Activated CD8-positive, alpha-beta memory T cell treated with anti-CD3 and anti-CD28 coated beads for 36 hours (primary cell): Measurements from ENCODE around the gene AMHR2. TPM values are rescaled to one million over a fixed set of nuclear protein-coding genes. Genes with fewer than 3 reads are reported as not detected.
"Not testable (repeated sequence)": the region's sequence is repeated elsewhere in the genome, so short reads cannot be mapped to it uniquely, and the experiment has no call there.

ENCODE experiments used
- CTCF ChIA-PET: fragments of 350-600 bp; sonication (Branson Sonifier 250); formaldehyde crosslinking; loops from one replicate; lab custom pipeline; 2021; ENCODE audit warnings: antibody characterized with exemption; lab: Charles Lee
- POLR2A ChIA-PET: fragments of 350-600 bp; sonication (Branson Sonifier 250); formaldehyde crosslinking; loops from one replicate; lab custom pipeline; 2021; ENCODE audit warnings: antibody characterized with exemption; lab: Charles Lee
- total RNA-seq, 2 experiments: library from RNA; stranded (reverse); gene quantifications; one replicate each; pipeline ENCODE4 v1.2.3, GENCODE V29; 2021

Gene AMHR2
- not detected for total RNA-seq

DNA sequence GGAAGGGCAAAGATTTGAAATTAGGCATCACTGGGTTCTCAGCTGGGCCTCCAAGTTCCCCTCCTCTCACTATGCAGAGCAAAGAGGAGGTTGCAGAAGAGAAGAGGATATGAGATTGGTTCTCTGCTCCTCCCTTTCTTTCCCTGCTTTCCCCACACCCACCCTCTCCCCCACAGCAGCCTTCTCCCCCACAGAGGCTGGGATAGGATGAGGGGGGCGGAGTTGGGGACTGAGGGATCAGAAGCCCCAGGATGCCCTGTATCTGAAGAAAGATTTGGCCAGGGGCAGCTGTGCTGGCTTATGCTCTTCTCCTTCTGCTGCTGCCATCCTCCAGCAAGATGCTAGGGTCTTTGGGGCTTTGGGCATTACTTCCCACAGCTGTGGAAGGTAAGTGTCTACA, at the start of gene AMHR2:
TSS of gene AMHR2 (plus strand) at position 259 of the 400 bp plus-strand sequence. CDS start at position 339, 80 bp downstream.
- ChIA-PET POLR2A (no interaction called here), CTCF (interaction anchor here (0.7 to 4.4 kb wide), 4 partner anchors 17 to 88 kb away, joined by 3 to 49 read pairs (median 6); no protein-coding TSS in a partner anchor)

- CTCF ChIA-PET = interaction anchor here (1.3 kb wide), 1 partner anchor 20 kb away, joined by 3 read pairs; no protein-coding TSS in a partner anchor
- POLR2A ChIA-PET = not testable (repeated sequence)
These were observed 49.4 kb upstream of the AMHR2 start for GRCh38 chr12:53374277-53374676.

GRCh38 chr12:53376747-53377146, 46.9 kb upstream of the AMHR2 start:
- CTCF ChIA-PET = interaction anchor here (0.5 kb wide), 1 partner anchor 221 kb away, joined by 3 read pairs; no protein-coding TSS in a partner anchor
- POLR2A ChIA-PET = no interaction called here

DNA sequence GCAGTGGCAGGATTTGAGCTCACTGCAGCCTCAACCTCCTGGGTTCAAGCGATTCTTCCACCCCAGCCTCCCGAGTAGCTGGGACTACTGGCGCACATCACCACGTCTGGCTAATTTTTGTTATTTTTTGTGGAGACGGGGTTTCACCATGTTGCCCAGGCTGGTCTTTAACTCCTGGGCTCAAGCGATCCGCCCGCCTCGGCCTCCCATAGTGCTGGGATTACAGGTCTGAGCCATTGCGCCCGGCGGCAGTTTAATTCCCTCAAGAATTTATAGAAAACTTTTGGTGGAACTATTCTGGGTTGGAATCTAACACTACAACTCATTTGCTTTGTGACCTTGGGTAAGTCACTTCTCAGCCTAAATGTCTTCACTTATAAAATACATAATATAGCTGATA, 45.4 kb upstream of the AMHR2 start:
- ChIA-PET CTCF (interaction anchor here (0.9 to 1.9 kb wide), 3 partner anchors 26 to 54 kb away, joined by 3 to 7 read pairs (median 6); no protein-coding TSS in a partner anchor), POLR2A (interaction anchor here (1.7 kb wide), 1 partner anchor 53 kb away, joined by 4 read pairs; no protein-coding TSS in a partner anchor)

GRCh38 chr12:53378724-53379388, 44.8 kb upstream of the AMHR2 start:
- CTCF ChIA-PET = interaction anchor here (0.8 to 1.9 kb wide), 10 partner anchors 26 to 219 kb away, joined by 3 to 7 read pairs (median 3); partner anchors contain the start of genes AAAS, ESPL1, MYG1 and TARBP2
- POLR2A ChIA-PET = interaction anchor here (1.1 to 1.7 kb wide), 2 partner anchors 54 to 58 kb away, joined by 4 to 6 read pairs; no protein-coding TSS in a partner anchor

DNA sequence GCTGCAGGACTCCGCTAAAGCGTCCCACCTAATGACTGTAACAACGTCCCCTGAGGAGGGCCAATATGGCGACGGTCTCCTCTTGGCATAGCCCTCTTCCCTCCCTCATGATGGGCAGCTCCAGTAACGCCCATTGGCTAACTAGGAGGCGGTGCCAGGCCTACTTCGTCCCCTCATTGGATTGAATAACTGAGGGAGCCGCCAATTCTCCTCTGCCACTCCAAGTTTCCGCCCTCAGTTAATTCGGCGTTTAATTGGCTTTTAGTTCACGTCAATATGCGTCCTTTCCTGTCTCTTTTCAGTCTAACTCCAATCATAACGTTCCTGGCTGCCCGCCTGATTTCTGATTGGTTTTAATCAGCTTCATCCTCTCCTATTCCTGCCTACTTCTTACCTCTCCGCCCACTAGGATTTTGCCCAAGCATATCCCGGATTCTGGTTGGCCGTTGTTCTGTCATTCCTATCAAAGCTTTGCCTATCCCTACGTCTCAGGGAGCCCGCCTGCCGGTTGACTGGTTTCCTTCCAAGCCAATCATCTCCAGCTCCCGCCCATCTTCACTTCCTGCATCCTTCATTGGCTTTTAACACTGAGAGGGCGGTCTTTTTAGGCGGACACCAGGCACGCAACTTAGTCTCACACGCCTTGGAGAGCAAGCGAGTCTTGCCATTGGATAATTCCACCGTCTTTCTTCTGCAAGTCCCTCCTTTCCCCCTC, 44.1 kb upstream of the AMHR2 start:
- CTCF ChIA-PET = interaction anchor here (0.8 to 1.9 kb wide), 8 partner anchors 27 to 220 kb away, joined by 3 to 7 read pairs (median 3); partner anchors contain the start of genes AAAS, ESPL1, MYG1 and TARBP2
- POLR2A ChIA-PET = interaction anchor here (0.5 to 1.7 kb wide), 4 partner anchors 35 to 59 kb away, joined by 3 to 6 read pairs (median 4); no protein-coding TSS in a partner anchor

- ChIA-PET CTCF (interaction anchor here (0.8 to 2.0 kb wide), 5 partner anchors 11 to 112 kb away, joined by 3 to 7 read pairs (median 4); partner anchors contain the start of gene ESPL1), POLR2A (interaction anchor here (0.5 to 1.1 kb wide), 4 partner anchors 24 to 59 kb away, joined by 3 to 6 read pairs (median 4); no protein-coding TSS in a partner anchor)
These were observed 43.4 kb upstream of the AMHR2 start, which contains the start of gene SP1 for GRCh38 chr12:53380104-53380793. TSS of gene SP1 (plus strand) at chr12:53380176. CDS start at chr12:53380292, 116 bp downstream.

- ChIA-PET POLR2A (interaction anchor here (0.6 to 0.7 kb wide), 3 partner anchors 23 to 473 kb away, joined by 4 to 11 read pairs (median 5); no protein-coding TSS in a partner anchor), CTCF (interaction anchor here (0.7 to 2.8 kb wide), 10 partner anchors 11 to 93 kb away, joined by 3 to 22 read pairs (median 4); no protein-coding TSS in a partner anchor)
These were observed 42.6 kb upstream of the AMHR2 start for GRCh38 chr12:53380794-53381730.

DNA sequence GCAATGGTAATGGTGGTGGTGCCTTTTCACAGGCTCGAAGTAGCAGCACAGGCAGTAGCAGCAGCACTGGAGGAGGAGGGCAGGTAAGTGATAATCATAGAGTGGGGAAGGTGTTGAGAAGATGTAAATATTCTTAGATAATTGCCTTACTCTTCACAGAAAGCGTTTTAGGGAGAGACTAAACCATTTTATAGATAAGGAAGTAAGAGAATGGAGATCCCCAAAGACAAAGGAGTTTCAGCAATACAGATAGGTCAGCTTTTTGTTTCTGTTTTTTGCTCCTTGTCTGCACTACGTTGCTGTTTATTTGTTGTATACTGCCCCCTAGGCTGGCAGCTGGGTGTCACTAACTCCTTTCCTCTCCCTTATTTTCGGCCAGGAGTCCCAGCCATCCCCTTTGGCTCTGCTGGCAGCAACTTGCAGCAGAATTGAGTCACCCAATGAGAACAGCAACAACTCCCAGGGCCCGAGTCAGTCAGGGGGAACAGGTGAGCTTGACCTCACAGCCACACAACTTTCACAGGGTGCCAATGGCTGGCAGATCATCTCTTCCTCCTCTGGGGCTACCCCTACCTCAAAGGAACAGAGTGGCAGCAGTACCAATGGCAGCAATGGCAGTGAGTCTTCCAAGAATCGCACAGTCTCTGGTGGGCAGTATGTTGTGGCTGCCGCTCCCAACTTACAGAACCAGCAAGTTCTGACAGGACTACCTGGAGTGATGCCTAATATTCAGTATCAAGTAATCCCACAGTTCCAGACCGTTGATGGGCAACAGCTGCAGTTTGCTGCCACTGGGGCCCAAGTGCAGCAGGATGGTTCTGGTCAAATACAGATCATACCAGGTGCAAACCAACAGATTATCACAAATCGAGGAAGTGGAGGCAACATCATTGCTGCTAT, 41.7 kb upstream of the AMHR2 start:
- POLR2A ChIA-PET = interaction anchor here (0.6 to 1.3 kb wide), 2 partner anchors 32 to 81 kb away, joined by 4 read pairs; no protein-coding TSS in a partner anchor
- CTCF ChIA-PET = interaction anchor here (1.1 to 2.8 kb wide), 9 partner anchors 19 to 92 kb away, joined by 3 to 22 read pairs (median 4); no protein-coding TSS in a partner anchor

DNA sequence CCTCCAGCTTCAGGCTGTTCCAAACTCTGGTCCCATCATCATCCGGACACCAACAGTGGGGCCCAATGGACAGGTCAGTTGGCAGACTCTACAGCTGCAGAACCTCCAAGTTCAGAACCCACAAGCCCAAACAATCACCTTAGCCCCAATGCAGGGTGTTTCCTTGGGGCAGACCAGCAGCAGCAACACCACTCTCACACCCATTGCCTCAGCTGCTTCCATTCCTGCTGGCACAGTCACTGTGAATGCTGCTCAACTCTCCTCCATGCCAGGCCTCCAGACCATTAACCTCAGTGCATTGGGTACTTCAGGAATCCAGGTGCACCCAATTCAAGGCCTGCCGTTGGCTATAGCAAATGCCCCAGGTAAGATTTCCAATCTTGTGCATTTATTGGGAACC, 40.4 kb upstream of the AMHR2 start:
- POLR2A ChIA-PET = interaction anchor here (1.2 to 1.3 kb wide), 2 partner anchors 31 to 38 kb away, joined by 4 to 6 read pairs; no protein-coding TSS in a partner anchor
- CTCF ChIA-PET = interaction anchor here (2.1 to 2.8 kb wide), 4 partner anchors 17 to 43 kb away, joined by 5 to 22 read pairs (median 8); no protein-coding TSS in a partner anchor

DNA sequence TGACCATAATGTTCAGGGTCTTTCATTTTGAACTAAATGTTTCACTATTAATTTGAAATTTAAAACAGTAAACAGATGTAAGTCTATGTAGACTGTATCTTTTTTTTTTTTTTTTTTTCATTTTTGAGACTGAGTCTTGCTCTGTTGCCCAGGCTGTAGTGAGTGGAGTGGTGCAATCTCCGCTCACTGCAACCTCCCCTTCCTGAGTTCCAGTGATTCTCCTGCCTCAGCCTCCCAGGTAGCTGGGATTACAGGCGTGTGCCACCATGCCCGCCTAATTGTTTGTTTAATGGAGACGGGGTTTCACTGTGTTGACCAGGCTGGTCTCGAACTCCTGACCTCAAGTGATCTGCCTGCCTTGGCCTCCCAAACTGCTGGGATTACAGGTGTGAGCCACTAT, 37.3 kb upstream of the AMHR2 start:
- CTCF ChIA-PET = interaction anchor here (0.9 to 2.2 kb wide), 2 partner anchors 25 to 35 kb away, joined by 3 to 6 read pairs; no protein-coding TSS in a partner anchor
- POLR2A ChIA-PET = interaction anchor here (0.7 kb wide), 1 partner anchor 913 kb away, joined by 6 read pairs; no protein-coding TSS in a partner anchor

DNA sequence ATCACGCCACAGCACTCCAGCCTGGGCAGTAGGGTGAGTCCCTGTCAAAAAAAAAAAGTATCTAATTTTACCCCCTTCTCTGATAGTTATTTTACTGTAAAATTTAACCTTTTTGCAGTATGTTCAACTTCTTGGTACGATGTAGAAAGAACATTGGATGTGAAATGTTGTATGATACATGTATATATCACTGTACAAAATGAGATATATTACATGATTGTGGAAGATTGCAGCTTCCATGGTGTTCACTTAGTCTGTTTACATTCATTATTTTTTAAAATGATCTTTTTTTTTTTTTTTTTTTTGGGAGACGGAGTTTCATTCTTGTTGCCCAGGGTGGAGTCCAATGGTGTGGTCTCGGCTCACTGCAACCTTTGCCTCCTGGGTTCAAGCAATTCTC, 34.7 kb upstream of the AMHR2 start:
- ChIA-PET CTCF (interaction anchor here (0.6 to 1.2 kb wide), 2 partner anchors 34 to 892 kb away, joined by 4 to 6 read pairs; no protein-coding TSS in a partner anchor), POLR2A (no interaction called here)

- CTCF ChIA-PET = interaction anchor here (0.9 kb wide), 1 partner anchor 27 kb away, joined by 3 read pairs; no protein-coding TSS in a partner anchor
- POLR2A ChIA-PET = no interaction called here
These were observed 34.0 kb upstream of the AMHR2 start for GRCh38 chr12:53389702-53390101.

DNA sequence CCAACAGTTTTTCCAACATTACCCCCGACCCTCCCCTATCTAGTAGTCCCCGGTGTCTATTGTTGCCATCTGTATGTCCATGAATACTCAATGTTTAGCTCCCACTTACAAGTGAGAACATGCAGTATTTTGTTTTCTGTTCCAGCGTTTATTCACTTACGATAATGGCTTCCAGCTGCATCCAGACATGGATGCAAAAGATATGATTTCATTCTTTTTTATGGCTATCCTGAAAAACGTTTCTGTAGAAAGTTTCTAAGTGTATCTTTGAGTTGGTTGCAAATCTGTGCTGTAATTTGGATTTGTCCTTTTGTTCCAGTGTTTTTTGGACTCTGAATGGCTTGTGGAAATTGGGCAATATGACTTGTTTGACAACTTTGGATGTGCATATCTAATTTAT, 31.9 kb upstream of the AMHR2 start:
- CTCF ChIA-PET = interaction anchor here (1.1 kb wide), 1 partner anchor 11 kb away, joined by 3 read pairs; no protein-coding TSS in a partner anchor
- POLR2A ChIA-PET = interaction anchor here (0.6 kb wide), 1 partner anchor 10 kb away, joined by 7 read pairs; no protein-coding TSS in a partner anchor

- CTCF ChIA-PET = interaction anchor here (1.7 kb wide), 1 partner anchor 18 kb away, joined by 6 read pairs; no protein-coding TSS in a partner anchor
- POLR2A ChIA-PET = no interaction called here
These were observed 23.8 kb upstream of the AMHR2 start for GRCh38 chr12:53399896-53400295.
